Ovary (tissue), 3 donors: ENCODE measurements around the gene RAB3IL1.

Experiments
- EP300 ChIP-seq: sonication (generic); formaldehyde crosslinking; IDR thresholded peaks from one replicate; pipeline ENCODE4 v1.6.1; 2017; ENCODE audit warnings: antibody characterized with exemption
- POLR2A ChIP-seq: fragments of 450-650 bp; IDR thresholded peaks from one replicate; pipeline ENCODE4 v1.6.1; 2017; ENCODE audit warnings: antibody characterized with exemption, mild to moderate bottlenecking, moderate library complexity
- TF ChIP-seq, protein P1 (sequence below), 3 donors: fragments of 450-650 bp in 2 of 3; fragments of 200-600 bp in 1 of 3; IDR thresholded peaks; one replicate each; pipeline versions ENCODE4 v1.5.1 to v1.8.0; 2016 to 2022; ENCODE audit warnings: antibody characterized with exemption in 3 of 3, mild to moderate bottlenecking in 1 of 3
- donor health status: DM: no; HTN: no; CAD: no.

DNA sequence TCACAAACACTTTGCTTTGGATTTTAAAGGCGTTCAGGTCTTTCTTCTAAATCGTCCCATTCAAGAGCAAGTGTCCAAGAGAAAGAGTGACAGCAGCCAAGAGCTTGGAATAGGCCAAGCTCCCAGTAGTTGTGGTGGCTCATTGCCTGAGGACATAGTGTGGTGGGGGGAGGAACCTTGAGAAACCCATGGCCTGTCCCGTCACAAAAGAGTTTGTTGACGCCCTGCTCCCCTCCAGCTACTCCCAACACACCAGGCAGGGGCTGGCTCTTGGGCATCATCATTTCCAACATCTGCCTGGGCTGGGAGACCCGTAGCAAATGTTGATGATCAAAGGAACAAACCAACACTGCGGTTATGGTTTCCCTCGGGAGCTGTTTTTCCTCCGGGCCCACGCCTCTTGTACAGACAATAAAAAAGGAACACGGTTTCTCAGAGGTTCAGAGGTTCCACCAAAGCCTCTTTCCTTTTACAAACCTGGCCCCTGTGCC, 46.8 kb downstream of the RAB3IL1 start:
- TF ChIP-seq, protein P1, sequence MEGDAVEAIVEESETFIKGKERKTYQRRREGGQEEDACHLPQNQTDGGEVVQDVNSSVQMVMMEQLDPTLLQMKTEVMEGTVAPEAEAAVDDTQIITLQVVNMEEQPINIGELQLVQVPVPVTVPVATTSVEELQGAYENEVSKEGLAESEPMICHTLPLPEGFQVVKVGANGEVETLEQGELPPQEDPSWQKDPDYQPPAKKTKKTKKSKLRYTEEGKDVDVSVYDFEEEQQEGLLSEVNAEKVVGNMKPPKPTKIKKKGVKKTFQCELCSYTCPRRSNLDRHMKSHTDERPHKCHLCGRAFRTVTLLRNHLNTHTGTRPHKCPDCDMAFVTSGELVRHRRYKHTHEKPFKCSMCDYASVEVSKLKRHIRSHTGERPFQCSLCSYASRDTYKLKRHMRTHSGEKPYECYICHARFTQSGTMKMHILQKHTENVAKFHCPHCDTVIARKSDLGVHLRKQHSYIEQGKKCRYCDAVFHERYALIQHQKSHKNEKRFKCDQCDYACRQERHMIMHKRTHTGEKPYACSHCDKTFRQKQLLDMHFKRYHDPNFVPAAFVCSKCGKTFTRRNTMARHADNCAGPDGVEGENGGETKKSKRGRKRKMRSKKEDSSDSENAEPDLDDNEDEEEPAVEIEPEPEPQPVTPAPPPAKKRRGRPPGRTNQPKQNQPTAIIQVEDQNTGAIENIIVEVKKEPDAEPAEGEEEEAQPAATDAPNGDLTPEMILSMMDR (IDR thresholded peaks at IDR 0.05) = no peak
- TF ChIP-seq POLR2A (no peak), EP300 (no peak)
